ENCODE measurements around the gene HOXA2.

DNA sequence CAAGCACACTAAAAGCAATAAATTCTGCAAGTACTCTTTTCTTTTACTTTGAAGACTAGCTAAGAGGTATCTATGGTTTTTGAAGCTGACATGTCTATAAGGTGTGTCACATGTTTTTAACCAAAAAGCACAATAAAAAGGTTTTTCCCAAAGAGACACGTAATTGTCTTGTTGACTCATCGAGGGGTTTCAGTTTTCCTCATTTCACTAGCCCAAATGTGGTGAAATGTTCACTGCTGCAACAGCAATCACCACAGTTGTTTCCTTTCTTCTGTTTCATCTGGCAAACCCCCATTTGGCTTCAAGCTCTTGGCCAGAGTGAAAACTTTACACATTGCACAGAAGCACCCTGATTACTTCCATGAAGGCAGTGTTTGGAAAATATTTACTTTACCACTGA, 31.9 kb upstream of the HOXA2 start:
- no peak for TF ChIP-seq CTCF (IDR thresholded peaks at IDR 0.05; ENCODE audit: low read depth, low read length)
- TF ChIP-seq EZH2phosphoT487 (IDR thresholded peaks at IDR 0.05; ENCODE audit: low read depth): no peak

Measured in OCI-LY3 (cell line).